Immature natural killer cell (primary cell): ENCODE measurements around the gene CX3CR1. TPM values are rescaled to one million over a fixed set of nuclear protein-coding genes. Genes with fewer than 3 reads are reported as not detected.
A peak's percentile ranks its signal among the peaks of the same experiment; 100 is the strongest.
"Not testable (repeated sequence)": the region's sequence is repeated elsewhere in the genome, so short reads cannot be mapped to it uniquely, and the experiment has no call there.

Experiments used
- DNase-seq, 3 donors: peaks; one replicate each; pipeline ENCODE4 v3.0.0; 2022; ENCODE audit warnings: mixed read lengths in 1 of 3
- H3K27ac Mint-ChIP-seq, 6 donors: one replicate each; pipeline ENCODE4 v1.8.0; 2020; ENCODE audit warnings: mixed read lengths in 6 of 6, mild to moderate bottlenecking in 5 of 6, inconsistent platforms in 4 of 6, moderate library complexity in 3 of 6
- H3K27me3 Mint-ChIP-seq, 3 donors: one replicate each; pipeline ENCODE4 v1.8.0; 2020 to 2021; ENCODE audit warnings: low read depth in 3 of 3, mild to moderate bottlenecking in 3 of 3, mixed read lengths in 3 of 3, moderate library complexity in 3 of 3, inconsistent platforms in 1 of 3
- H3K36me3 Mint-ChIP-seq, 3 donors: one replicate each; pipeline ENCODE4 v1.8.0; 2020; ENCODE audit warnings: mixed read lengths in 3 of 3, inconsistent platforms in 2 of 3, mild to moderate bottlenecking in 2 of 3
- H3K4me1 Mint-ChIP-seq, 2 donors: one replicate each; pipeline ENCODE4 v1.8.0; 2020; ENCODE audit warnings: inconsistent platforms in 2 of 2, mild to moderate bottlenecking in 2 of 2, mixed read lengths in 2 of 2, moderate library complexity in 1 of 2
- H3K4me3 Mint-ChIP-seq, 5 donors: one replicate each; pipeline ENCODE4 v1.8.0; 2020; ENCODE audit warnings: mild to moderate bottlenecking in 5 of 5, mixed read lengths in 5 of 5, inconsistent platforms in 3 of 5, moderate library complexity in 3 of 5
- H3K9me3 Mint-ChIP-seq, 6 donors: one replicate each; pipeline ENCODE4 v1.8.0; 2020; ENCODE audit warnings: mild to moderate bottlenecking in 6 of 6, mixed read lengths in 6 of 6, inconsistent platforms in 4 of 6, moderate library complexity in 3 of 6
- polyA plus RNA-seq, 3 donors: library from polyadenylated mRNA; unstranded; fragments of 300-500 nt; fragmentation: Illumina TruSeq; gene quantifications; one replicate each; pipeline ENCODE4 v1.2.3, GENCODE V29; 2021

Gene CX3CR1
- polyA plus RNA-seq, 3 donors from 2014 or later = 338 to 1,281 (median 522) TPM

GRCh38 chr3:39251576-39251975 is 28.3 kb downstream of the CX3CR1 start:
- DNase-seq = no peak
- Mint-ChIP-seq H3K36me3 (peaks cover 0 to 28% (median 0%) of the 10 kb centered on the region in 3 donors), H3K4me3 (no peak overlapping the region), H3K27ac (peak overlapping the region; percentile 47 to 94 (median 86)), H3K27me3 (peaks cover 0 to 2% (median 0%) of the 10 kb centered on the region in 3 donors), H3K4me1 (peaks cover 90 to 92% of the 10 kb centered on the region in 2 donors), H3K9me3 (no peaks in the 10 kb centered on the region)

DNA sequence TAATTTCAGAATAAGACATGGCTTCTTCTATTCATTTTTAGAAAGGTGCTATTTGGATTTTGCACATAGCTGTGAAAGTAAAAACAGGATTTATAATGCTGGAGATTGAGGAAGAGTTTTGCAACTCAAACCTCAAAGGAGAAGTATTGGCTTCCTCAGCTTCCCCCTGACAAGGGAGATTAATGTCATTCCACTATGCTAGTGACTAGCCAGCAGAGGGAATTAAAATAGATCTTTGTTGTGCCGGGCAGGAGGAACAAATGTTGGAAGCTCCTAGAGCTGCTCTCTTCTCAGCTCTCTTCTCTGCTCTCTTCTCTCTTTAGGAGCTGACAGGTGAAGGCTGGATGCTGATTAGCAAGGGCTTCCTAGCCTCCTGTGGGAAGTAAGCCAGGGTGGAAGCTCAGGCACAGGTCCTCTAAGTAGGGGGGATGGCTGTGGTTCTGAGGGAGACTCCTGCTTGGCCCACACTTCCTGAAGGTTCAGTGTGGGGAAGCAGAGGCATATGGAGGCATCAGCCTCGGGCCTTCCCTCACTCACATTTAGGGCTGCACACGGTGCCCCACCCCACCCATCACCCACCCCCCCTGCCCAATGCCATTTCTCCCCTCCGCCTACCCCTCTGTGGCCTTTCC is 29.6 kb downstream of the CX3CR1 start:
- peaks cover 0 to 39% (median 0%) of the 10 kb centered on the region in 3 donors for H3K36me3 Mint-ChIP-seq
- H3K27me3 Mint-ChIP-seq = peaks cover 0 to 2% (median 0%) of the 10 kb centered on the region in 3 donors
- peak overlapping the region; percentile 89 to 97 (median 94) for H3K27ac Mint-ChIP-seq
- DNase-seq = no peak
- H3K9me3 Mint-ChIP-seq = no peaks in the 10 kb centered on the region
- peak overlapping the region in 4 of 5 donors; percentile 63 to 81 (median 76) for H3K4me3 Mint-ChIP-seq
- peaks cover 78 to 82% of the 10 kb centered on the region in 2 donors for H3K4me1 Mint-ChIP-seq

- Mint-ChIP-seq H3K4me3 (peak overlapping the region; percentile 23 to 81 (median 73)), H3K36me3 (peaks cover under 1 to 45% (median 4%) of the 10 kb centered on the region in 3 donors), H3K27ac (peak overlapping the region; percentile 84 to 97 (median 94)), H3K9me3 (peaks cover 0 to under 1% (median 0%) of the 10 kb centered on the region in 6 donors), H3K27me3 (peaks cover 0 to 2% (median 0%) of the 10 kb centered on the region in 3 donors), H3K4me1 (peaks cover 73 to 75% of the 10 kb centered on the region in 2 donors)
- DNase-seq = peak in 1 of 3 donors; percentile 44
Observed at GRCh38 chr3:39249453-39250115, 30.3 kb downstream of the CX3CR1 start.

GRCh38 chr3:39241561-39241960 is 38.3 kb downstream of the CX3CR1 start:
- Mint-ChIP-seq H3K9me3 (peaks cover 0 to 5% (median 0%) of the 10 kb centered on the region in 6 donors), H3K27me3 (peaks cover 0 to 4% (median 0%) of the 10 kb centered on the region in 3 donors), H3K36me3 (peaks cover 18 to 81% (median 54%) of the 10 kb centered on the region in 3 donors), H3K4me1 (peaks cover 68 to 78% of the 10 kb centered on the region in 2 donors), H3K27ac (peak overlapping the region in 5 of 6 donors; percentile 22 to 84 (median 51)), H3K4me3 (peak overlapping the region in 2 of 5 donors; percentile 2 to 28)
- no peak for DNase-seq

DNA sequence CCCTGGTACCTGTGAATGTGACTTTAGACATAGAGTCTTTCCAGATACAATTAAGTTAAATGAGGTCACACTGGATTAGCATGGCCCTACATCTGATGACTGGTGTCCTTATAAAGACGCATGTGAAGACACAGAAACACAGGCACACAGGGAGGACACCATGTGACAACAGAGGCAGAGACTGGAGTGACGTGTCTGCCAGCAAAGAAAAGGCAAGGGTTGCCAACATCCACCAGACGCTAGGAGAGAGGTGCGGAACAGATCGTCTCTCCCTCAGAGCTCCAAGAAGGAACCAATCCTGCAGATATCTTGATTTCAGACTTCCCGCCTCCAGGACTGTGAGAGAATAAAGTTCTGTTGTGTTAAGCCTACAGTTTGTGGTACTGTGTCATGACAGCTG is 42.8 kb downstream of the CX3CR1 start:
- Mint-ChIP-seq H3K36me3 (peaks cover 4 to 47% (median 32%) of the 10 kb centered on the region in 3 donors), H3K4me3 (peak overlapping the region in 4 of 5 donors; percentile 51 to 78 (median 62)), H3K9me3 (no peaks in the 10 kb centered on the region), H3K27me3 (peaks cover 3 to 7% (median 4%) of the 10 kb centered on the region in 3 donors), H3K27ac (peak overlapping the region; percentile 64 to 86 (median 76)), H3K4me1 (peaks cover 90 to 97% of the 10 kb centered on the region in 2 donors)
- no peak for DNase-seq

- Mint-ChIP-seq H3K4me1 (peaks cover 88 to 95% of the 10 kb centered on the region in 2 donors), H3K9me3 (no peaks in the 10 kb centered on the region), H3K27me3 (peaks cover 4 to 5% (median 5%) of the 10 kb centered on the region in 3 donors), H3K27ac (peak overlapping the region; percentile 94 to 98 (median 96)), H3K36me3 (peaks cover 9 to 26% (median 19%) of the 10 kb centered on the region in 3 donors), H3K4me3 (peak overlapping the region; percentile 85 to 96 (median 92))
- peak; percentile 71 to 78 (median 77) for DNase-seq
Observed at GRCh38 chr3:39234651-39235050, 45.2 kb downstream of the CX3CR1 start.

DNA sequence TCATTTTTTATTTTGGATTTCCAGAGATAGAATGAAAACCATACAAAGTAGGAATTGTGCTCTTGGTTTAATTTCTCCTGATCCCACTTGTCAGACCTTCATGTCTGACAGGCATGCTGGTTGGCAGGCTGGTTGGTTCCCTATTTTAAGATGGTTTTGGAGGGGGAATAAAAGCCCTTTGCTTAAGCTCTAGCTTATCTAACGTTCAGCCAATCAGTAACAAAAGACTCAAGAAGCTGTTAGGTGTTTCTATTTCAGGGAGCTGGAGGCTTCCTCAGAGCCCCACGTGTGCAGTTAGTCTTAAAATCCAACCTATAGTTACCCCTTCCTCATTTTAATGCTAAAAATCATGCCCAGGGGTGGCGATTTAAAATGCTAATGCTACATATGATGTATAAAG is 47.0 kb downstream of the CX3CR1 start:
- Mint-ChIP-seq H3K4me1 (peaks cover 75 to 89% of the 10 kb centered on the region in 2 donors), H3K4me3 (peak overlapping the region; percentile 85 to 96 (median 92)), H3K9me3 (no peaks in the 10 kb centered on the region), H3K27ac (peak overlapping the region; percentile 94 to 98 (median 96)), H3K27me3 (peaks cover 4 to 5% (median 5%) of the 10 kb centered on the region in 3 donors), H3K36me3 (peaks cover 7 to 18% (median 9%) of the 10 kb centered on the region in 3 donors)
- DNase-seq = no peak

GRCh38 chr3:39230453-39230852 is 49.4 kb downstream of the CX3CR1 start:
- Mint-ChIP-seq H3K36me3 (peaks cover 6 to 12% (median 7%) of the 10 kb centered on the region in 3 donors), H3K27me3 (peaks cover 3 to 5% (median 4%) of the 10 kb centered on the region in 3 donors), H3K9me3 (no peaks in the 10 kb centered on the region), H3K27ac (peak overlapping the region; percentile 94 to 98 (median 96)), H3K4me1 (peaks cover 67 to 81% of the 10 kb centered on the region in 2 donors), H3K4me3 (peak overlapping the region in 3 of 5 donors; percentile 6 to 92 (median 38))
- no peak for DNase-seq

- peak overlapping the region in 1 of 5 donors; percentile 55 for H3K4me3 Mint-ChIP-seq
- H3K27ac Mint-ChIP-seq = peak overlapping the region in 4 of 6 donors; percentile 27 to 70 (median 58)
- peaks cover 67 to 81% of the 10 kb centered on the region in 2 donors for H3K4me1 Mint-ChIP-seq
- H3K9me3 Mint-ChIP-seq = no peaks in the 10 kb centered on the region
- peaks cover 0 to 8% (median 7%) of the 10 kb centered on the region in 3 donors for H3K36me3 Mint-ChIP-seq
- H3K27me3 Mint-ChIP-seq = peaks cover 0 to 6% (median 2%) of the 10 kb centered on the region in 3 donors
- DNase-seq = no peak
Observed at GRCh38 chr3:39228496-39228895, 51.3 kb downstream of the CX3CR1 start.

DNA sequence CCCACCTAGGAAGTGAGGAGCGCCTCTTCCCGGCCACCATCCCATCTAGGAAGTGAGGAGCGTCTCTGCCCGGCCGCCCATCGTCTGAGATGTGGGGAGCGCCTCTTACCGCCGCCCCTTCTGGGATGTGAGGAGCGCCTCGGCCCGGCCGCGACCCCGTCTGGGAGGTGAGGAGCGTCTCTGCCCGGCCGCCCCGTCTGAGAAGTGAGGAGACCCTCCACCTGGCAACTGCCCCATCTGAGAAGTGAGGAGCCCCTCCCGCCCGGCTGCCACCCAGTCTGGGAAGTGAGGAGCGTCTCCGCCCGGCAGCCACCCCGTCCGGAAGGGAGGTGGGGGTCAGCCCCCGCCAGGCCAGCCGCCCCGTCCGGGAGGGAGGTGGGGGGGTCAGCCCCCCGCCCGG is 52.2 kb downstream of the CX3CR1 start:
- peaks cover 70 to 81% of the 10 kb centered on the region in 2 donors for H3K4me1 Mint-ChIP-seq
- H3K27me3 Mint-ChIP-seq, H3K27ac Mint-ChIP-seq, H3K9me3 Mint-ChIP-seq, H3K36me3 Mint-ChIP-seq, H3K4me3 Mint-ChIP-seq, DNase-seq: not testable (repeated sequence)

DNA sequence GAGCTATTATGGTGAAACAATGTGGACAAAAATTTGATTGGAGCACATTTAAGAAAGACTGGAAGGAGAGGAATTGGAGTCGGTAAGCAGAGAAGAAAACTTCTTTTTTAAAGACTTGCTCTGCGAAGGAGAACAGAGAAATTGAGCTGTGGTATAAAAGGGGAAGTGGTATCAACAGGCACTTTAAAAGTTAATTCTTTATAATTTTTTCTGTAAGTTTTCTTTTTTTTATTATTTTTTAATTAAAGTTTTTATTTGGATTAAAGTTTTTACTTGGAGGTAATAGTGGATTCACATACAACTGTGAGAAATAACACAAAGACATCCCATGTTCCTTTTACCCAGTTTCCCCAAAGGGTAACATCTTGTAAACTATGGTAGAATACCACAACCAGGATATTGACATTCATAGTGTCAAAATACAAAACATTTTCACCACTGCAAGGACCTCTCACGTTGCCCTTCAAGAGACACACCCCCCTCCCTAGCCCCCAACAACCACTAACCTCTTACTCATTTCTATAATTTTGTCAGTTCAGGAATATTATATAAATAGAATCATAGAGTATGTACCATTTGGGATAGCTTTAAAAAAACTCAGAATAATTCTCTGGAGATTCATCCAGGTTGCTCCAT is 53.6 kb downstream of the CX3CR1 start:
- peak in 2 of 3 donors; percentile 28 to 29 for DNase-seq
- H3K36me3 Mint-ChIP-seq = peaks cover 0 to 6% (median 6%) of the 10 kb centered on the region in 3 donors
- peaks cover 70 to 81% of the 10 kb centered on the region in 2 donors for H3K4me1 Mint-ChIP-seq
- H3K27ac Mint-ChIP-seq = peak overlapping the region; percentile 83 to 98 (median 88)
- H3K27me3 Mint-ChIP-seq = peaks cover under 1 to 7% (median 4%) of the 10 kb centered on the region in 3 donors
- H3K9me3 Mint-ChIP-seq = no peaks in the 10 kb centered on the region
- peak overlapping the region; percentile 28 to 76 (median 61) for H3K4me3 Mint-ChIP-seq

- Mint-ChIP-seq H3K4me1 (peaks cover 75 to 84% of the 10 kb centered on the region in 2 donors), H3K27ac (peak overlapping the region; percentile 67 to 98 (median 86)), H3K36me3 (no peaks in the 10 kb centered on the region), H3K27me3 (peaks cover 2 to 7% (median 5%) of the 10 kb centered on the region in 3 donors), H3K4me3 (peak overlapping the region in 4 of 5 donors; percentile 21 to 69 (median 26)), H3K9me3 (no peaks in the 10 kb centered on the region)
- no peak for DNase-seq
Observed at GRCh38 chr3:39224288-39224687, 55.5 kb downstream of the CX3CR1 start.

DNA sequence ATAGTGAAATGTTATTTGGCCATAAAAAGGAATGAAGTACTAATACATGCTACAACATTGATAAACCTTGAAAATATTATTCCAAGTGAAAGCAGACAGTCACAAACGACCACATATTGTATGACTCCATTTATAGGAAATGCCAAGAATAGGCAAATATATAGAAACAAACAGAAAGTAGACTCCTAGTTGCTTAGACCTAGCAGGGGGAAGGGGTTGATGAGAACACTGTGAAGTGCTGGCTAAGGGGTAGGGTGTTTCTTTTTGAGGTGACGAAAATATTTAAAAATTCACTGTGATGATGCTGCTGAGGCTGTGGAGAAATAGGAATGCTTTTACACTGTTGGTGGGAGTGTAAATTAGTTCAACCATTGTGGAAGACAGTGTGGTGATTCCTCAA is 56.9 kb downstream of the CX3CR1 start:
- peak in 1 of 3 donors; percentile 31 for DNase-seq
- Mint-ChIP-seq H3K4me1 (peaks cover 77 to 85% of the 10 kb centered on the region in 2 donors), H3K4me3 (peak overlapping the region; percentile 63 to 85 (median 69)), H3K36me3 (no peaks in the 10 kb centered on the region), H3K27me3 (peaks cover 2 to 7% (median 5%) of the 10 kb centered on the region in 3 donors), H3K9me3 (no peaks in the 10 kb centered on the region), H3K27ac (peak overlapping the region; percentile 86 to 98 (median 91))
